HepG2 (cell line): ENCODE data around the gene PXMP4. TPM values are rescaled to one million over a fixed set of nuclear protein-coding genes. Genes with fewer than 3 reads are reported as not detected.
A peak's percentile ranks its signal among the peaks of the same experiment; 100 is the strongest.

Experiments
- DNMT3B ChIP-seq: conservative IDR thresholded peaks from 2 replicates; pipeline ENCODE4 v1.6.1; 2016; ENCODE audit warnings: missing biosample characterization, control low read depth
- HNF4G ChIP-seq, 2 experiments: sonication (generic) in 1 of 2; formaldehyde crosslinking in 1 of 2; IDR thresholded peaks; 2 replicates each; pipeline versions ENCODE4 v1.4.0 to v1.6.1; 2011 to 2020; ENCODE audit warnings: borderline replicate concordance in 2 of 2, low read depth in 2 of 2, mild to moderate bottlenecking in 2 of 2, low read length in 1 of 2, missing genetic modification reagents in 1 of 2, moderate library complexity in 1 of 2
- MED13 ChIP-seq: sonication (generic); formaldehyde crosslinking; IDR thresholded peaks from 2 replicates; pipeline ENCODE4 v1.5.0; 2020; ENCODE audit warnings: missing genetic modification reagents
- NFIB ChIP-seq: sonication (generic); formaldehyde crosslinking; IDR thresholded peaks from 2 replicates; pipeline ENCODE4 v1.9.0; 2021; ENCODE audit warnings: missing genetic modification reagents, mild to moderate bottlenecking, borderline replicate concordance
- SNAPC4 ChIP-seq: sonication (generic); formaldehyde crosslinking; IDR thresholded peaks from 2 replicates; pipeline ENCODE4 v1.4.0; 2020; ENCODE audit warnings: mild to moderate bottlenecking, missing genetic modification reagents
- ZBTB33 ChIP-seq: sonication (generic); formaldehyde crosslinking; IDR thresholded peaks from 2 replicates; pipeline ENCODE4 v1.4.0; 2020; ENCODE audit warnings: missing genetic modification reagents
- ZNF138 ChIP-seq: sonication (generic); formaldehyde crosslinking; IDR thresholded peaks from 2 replicates; pipeline ENCODE4 v1.5.0; 2020; ENCODE audit warnings: mild to moderate bottlenecking, low read depth, missing genetic modification reagents
- ZNF17 ChIP-seq: sonication (generic); formaldehyde crosslinking; IDR thresholded peaks from 2 replicates; pipeline ENCODE4 v1.5.0; 2020; ENCODE audit warnings: mild to moderate bottlenecking, missing genetic modification reagents
- ZNF251 ChIP-seq: sonication (generic); formaldehyde crosslinking; IDR thresholded peaks from 2 replicates; pipeline ENCODE4 v1.9.0; 2021; ENCODE audit warnings: mild to moderate bottlenecking, missing genetic modification reagents
- ZNF260 ChIP-seq: sonication (generic); formaldehyde crosslinking; IDR thresholded peaks from 2 replicates; pipeline ENCODE4 v1.4.0; 2020; ENCODE audit warnings: missing genetic modification reagents, low read depth, mild to moderate bottlenecking, borderline replicate concordance
- ZNF3 ChIP-seq: IDR thresholded peaks from 2 replicates; pipeline ENCODE4 v1.7.0; 2017; ENCODE audit warnings: inconsistent platforms
- ZNF30 ChIP-seq: sonication (generic); formaldehyde crosslinking; IDR thresholded peaks from 2 replicates; pipeline ENCODE4 v1.5.0; 2020; ENCODE audit warnings: mild to moderate bottlenecking, missing genetic modification reagents
- ZNF546 ChIP-seq: sonication (generic); formaldehyde crosslinking; conservative IDR thresholded peaks from 2 replicates; pipeline ENCODE4 v1.8.1; 2023; ENCODE audit warnings: mild to moderate bottlenecking, missing genetic modification reagents
- ZNF570 ChIP-seq: sonication (generic); formaldehyde crosslinking; IDR thresholded peaks from 2 replicates; pipeline ENCODE4 v1.4.0; 2020; ENCODE audit warnings: mild to moderate bottlenecking, missing genetic modification reagents, borderline replicate concordance
- ZNF572 ChIP-seq: sonication (generic); formaldehyde crosslinking; IDR thresholded peaks from 2 replicates; pipeline ENCODE4 v1.5.1; 2020; ENCODE audit warnings: mild to moderate bottlenecking, missing genetic modification reagents
- ZNF644 ChIP-seq: IDR thresholded peaks from 2 replicates; pipeline ENCODE4 v1.6.1; 2016; ENCODE audit warnings: low read depth
- polyA plus RNA-seq, 8 experiments: library from polyadenylated mRNA; depleted of rRNA in 3 of 8; stranded (reverse) in 7 of 8; unstranded in 1 of 8; fragments of >200 nt; fragmentation: Illumina TruSeq in 4 of 8; extraction: Trizol in 4 of 8; gene quantifications; 2 replicates each; pipeline versions ENCODE4 v1.2.1 to v1.2.3, GENCODE V29; 2011 to 2016; ENCODE audit warnings: low read depth in 4 of 8, missing spikeins in 1 of 8, mixed read lengths in 1 of 8; ENCODE audit not compliant: insufficient read depth in 1 of 8
- total RNA-seq, 5 experiments: library from RNA; depleted of rRNA; stranded (reverse); fragments of >200 nt; fragmentation: Illumina TruSeq; extraction: Trizol; gene quantifications; 2 replicates each; pipeline ENCODE4 v1.2.3, GENCODE V29; 2016; ENCODE audit warnings: low read depth in 1 of 5
- TF ChIP-seq, protein P1 (sequence below): sonication (generic); formaldehyde crosslinking; IDR thresholded peaks from 2 replicates; pipeline ENCODE4 v1.8.0; 2022; ENCODE audit warnings: mild to moderate bottlenecking, missing genetic modification reagents, borderline replicate concordance

Gene PXMP4
- total and polyA plus RNA-seq, 2 of the 13 experiments (the other 11 are each of a cell fraction or from before 2014, with no cell fraction given) = not detected

GRCh38 chr20:33653218-33653899 lies 66.8 kb downstream of the PXMP4 start (continued):
- no peak for TF ChIP-seq NFIB
- no peak for TF ChIP-seq ZNF17 (CRISPR knock-in tag)
- no peak for TF ChIP-seq ZNF260 (CRISPR knock-in tag)
- TF ChIP-seq ZNF546 (CRISPR knock-in tag) = no peak
- TF ChIP-seq ZNF138 = no peak
- no peak for TF ChIP-seq MED13
- no peak for TF ChIP-seq HNF4G (IDR thresholded peaks at IDR 0.05; ENCODE audit: borderline replicate concordance, low read depth, low read length)
- TF ChIP-seq HNF4G (CRISPR knock-in tag; IDR thresholded peaks at IDR 0.05; ENCODE audit: borderline replicate concordance, low read depth) = no peak
- 0 out of 2 replicates have a peak, but pooled peaks have one; percentile 64 for TF ChIP-seq ZBTB33 (CRISPR knock-in tag)
- TF ChIP-seq SNAPC4 (CRISPR knock-in tag) = 0 out of 2 replicates have a peak, but pooled peaks have one; percentile 2
- no peak for TF ChIP-seq ZNF3
- TF ChIP-seq ZNF570 (CRISPR knock-in tag) = no peak
- no peak for TF ChIP-seq ZNF644
- TF ChIP-seq ZNF251 (CRISPR knock-in tag) = no peak
- no peak for TF ChIP-seq ZNF30 (CRISPR knock-in tag)
- TF ChIP-seq ZNF572 = 0 out of 2 replicates have a peak, but pooled peaks have one; percentile 8
- TF ChIP-seq, protein P1, sequence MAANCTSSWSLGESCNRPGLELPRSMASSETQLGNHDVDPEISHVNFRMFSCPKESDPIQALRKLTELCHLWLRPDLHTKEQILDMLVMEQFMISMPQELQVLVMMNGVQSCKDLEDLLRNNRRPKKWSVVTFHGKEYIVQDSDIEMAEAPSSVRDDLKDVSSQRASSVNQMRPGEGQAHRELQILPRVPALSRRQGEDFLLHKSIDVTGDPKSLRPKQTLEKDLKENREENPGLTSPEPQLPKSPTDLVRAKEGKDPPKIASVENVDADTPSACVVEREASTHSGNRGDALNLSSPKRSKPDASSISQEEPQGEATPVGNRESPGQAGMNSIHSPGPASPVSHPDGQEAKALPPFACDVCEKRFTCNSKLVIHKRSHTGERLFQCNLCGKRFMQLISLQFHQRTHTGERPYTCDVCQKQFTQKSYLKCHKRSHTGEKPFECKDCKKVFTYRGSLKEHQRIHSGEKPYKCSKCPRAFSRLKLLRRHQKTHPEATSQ (CRISPR knock-in tag) = peak; percentile 66; the same call in 1 of the 2 replicates
- peak; percentile 89; the same call in 1 of the 2 replicates for TF ChIP-seq DNMT3B (CRISPR knock-in tag)
